ENCODE results near the gene TSPAN9.

The TSPAN9 gene

GRCh38 chr12:3185260-3185870 lies 108.2 kb downstream of the TSPAN9 start:
- no peaks in the 10 kb centered on the region for H3K27me3 ChIP-seq (ENCODE audit: control insufficient read depth, insufficient read depth, low read length)
- no peak overlapping the region for H3K4me3 ChIP-seq (ENCODE audit: low read depth, low read length)
- no peak overlapping the region for H3K9ac ChIP-seq (ENCODE audit: low read depth, low read length)
- no peaks in the 10 kb centered on the region for H3K4me1 ChIP-seq (ENCODE audit: control insufficient read depth, insufficient read depth, low read length)
- no peaks in the 10 kb centered on the region for H3K9me3 ChIP-seq (ENCODE audit: control insufficient read depth, insufficient read depth, low read length)
- peaks cover 2% of the 10 kb centered on the region for H3K36me3 ChIP-seq (ENCODE audit: control insufficient read depth, insufficient read depth, low read length)

GRCh38 chr12:3186546-3187215 lies 109.5 kb downstream of the TSPAN9 start:
- Histone ChIP-seq H3K27me3 (ENCODE audit: control insufficient read depth, insufficient read depth, low read length) (no peaks in the 10 kb centered on the region), H3K9ac (ENCODE audit: low read depth, low read length) (no peak overlapping the region), H3K4me3 (ENCODE audit: low read depth, low read length) (no peak overlapping the region), H3K9me3 (ENCODE audit: control insufficient read depth, insufficient read depth, low read length) (no peaks in the 10 kb centered on the region), H3K36me3 (ENCODE audit: control insufficient read depth, insufficient read depth, low read length) (peaks cover 2% of the 10 kb centered on the region), H3K4me1 (ENCODE audit: control insufficient read depth, insufficient read depth, low read length) (no peaks in the 10 kb centered on the region)

- Histone ChIP-seq H3K27me3 (ENCODE audit: control insufficient read depth, insufficient read depth, low read length) (no peaks in the 10 kb centered on the region), H3K9me3 (ENCODE audit: control insufficient read depth, insufficient read depth, low read length) (no peaks in the 10 kb centered on the region), H3K36me3 (ENCODE audit: control insufficient read depth, insufficient read depth, low read length) (no peaks in the 10 kb centered on the region), H3K4me1 (ENCODE audit: control insufficient read depth, insufficient read depth, low read length) (no peaks in the 10 kb centered on the region), H3K4me3 (ENCODE audit: low read depth, low read length) (no peak overlapping the region), H3K9ac (ENCODE audit: low read depth, low read length) (no peak overlapping the region)
These were observed 110.9 kb downstream of the TSPAN9 start for GRCh38 chr12:3187846-3188770.

- no peak overlapping the region for H3K9ac ChIP-seq (ENCODE audit: low read depth, low read length)
- H3K4me3 ChIP-seq (ENCODE audit: low read depth, low read length) = no peak overlapping the region
- H3K4me1 ChIP-seq (ENCODE audit: control insufficient read depth, insufficient read depth, low read length) = no peaks in the 10 kb centered on the region
- no peaks in the 10 kb centered on the region for H3K27me3 ChIP-seq (ENCODE audit: control insufficient read depth, insufficient read depth, low read length)
- H3K36me3 ChIP-seq (ENCODE audit: control insufficient read depth, insufficient read depth, low read length) = no peaks in the 10 kb centered on the region
- H3K9me3 ChIP-seq (ENCODE audit: control insufficient read depth, insufficient read depth, low read length) = no peaks in the 10 kb centered on the region
These were observed 112.1 kb downstream of the TSPAN9 start for GRCh38 chr12:3189282-3189681.

GRCh38 chr12:3190101-3190500 lies 112.9 kb downstream of the TSPAN9 start:
- Histone ChIP-seq H3K9me3 (ENCODE audit: control insufficient read depth, insufficient read depth, low read length) (no peaks in the 10 kb centered on the region), H3K4me3 (ENCODE audit: low read depth, low read length) (no peak overlapping the region), H3K4me1 (ENCODE audit: control insufficient read depth, insufficient read depth, low read length) (no peaks in the 10 kb centered on the region), H3K27me3 (ENCODE audit: control insufficient read depth, insufficient read depth, low read length) (no peaks in the 10 kb centered on the region), H3K36me3 (ENCODE audit: control insufficient read depth, insufficient read depth, low read length) (no peaks in the 10 kb centered on the region), H3K9ac (ENCODE audit: low read depth, low read length) (no peak overlapping the region)

- no peaks in the 10 kb centered on the region for H3K4me1 ChIP-seq (ENCODE audit: control insufficient read depth, insufficient read depth, low read length)
- H3K9me3 ChIP-seq (ENCODE audit: control insufficient read depth, insufficient read depth, low read length) = no peaks in the 10 kb centered on the region
- H3K36me3 ChIP-seq (ENCODE audit: control insufficient read depth, insufficient read depth, low read length) = no peaks in the 10 kb centered on the region
- no peak overlapping the region for H3K9ac ChIP-seq (ENCODE audit: low read depth, low read length)
- H3K4me3 ChIP-seq (ENCODE audit: low read depth, low read length) = no peak overlapping the region
- H3K27me3 ChIP-seq (ENCODE audit: control insufficient read depth, insufficient read depth, low read length) = no peaks in the 10 kb centered on the region
These were observed 114.3 kb downstream of the TSPAN9 start for GRCh38 chr12:3191450-3191849.

GRCh38 chr12:3192221-3192620 lies 115.0 kb downstream of the TSPAN9 start:
- no peaks in the 10 kb centered on the region for H3K36me3 ChIP-seq (ENCODE audit: control insufficient read depth, insufficient read depth, low read length)
- no peaks in the 10 kb centered on the region for H3K4me1 ChIP-seq (ENCODE audit: control insufficient read depth, insufficient read depth, low read length)
- H3K4me3 ChIP-seq (ENCODE audit: low read depth, low read length) = no peak overlapping the region
- H3K27me3 ChIP-seq (ENCODE audit: control insufficient read depth, insufficient read depth, low read length) = no peaks in the 10 kb centered on the region
- H3K9me3 ChIP-seq (ENCODE audit: control insufficient read depth, insufficient read depth, low read length) = no peaks in the 10 kb centered on the region
- H3K9ac ChIP-seq (ENCODE audit: low read depth, low read length) = no peak overlapping the region

GRCh38 chr12:3193131-3193530 lies 116.0 kb downstream of the TSPAN9 start:
- no peaks in the 10 kb centered on the region for H3K27me3 ChIP-seq (ENCODE audit: control insufficient read depth, insufficient read depth, low read length)
- H3K4me1 ChIP-seq (ENCODE audit: control insufficient read depth, insufficient read depth, low read length) = no peaks in the 10 kb centered on the region
- no peak overlapping the region for H3K9ac ChIP-seq (ENCODE audit: low read depth, low read length)
- H3K36me3 ChIP-seq (ENCODE audit: control insufficient read depth, insufficient read depth, low read length) = no peaks in the 10 kb centered on the region
- no peaks in the 10 kb centered on the region for H3K9me3 ChIP-seq (ENCODE audit: control insufficient read depth, insufficient read depth, low read length)
- H3K4me3 ChIP-seq (ENCODE audit: low read depth, low read length) = no peak overlapping the region

GRCh38 chr12:3193755-3194154 lies 116.6 kb downstream of the TSPAN9 start:
- no peaks in the 10 kb centered on the region for H3K36me3 ChIP-seq (ENCODE audit: control insufficient read depth, insufficient read depth, low read length)
- H3K9me3 ChIP-seq (ENCODE audit: control insufficient read depth, insufficient read depth, low read length) = no peaks in the 10 kb centered on the region
- no peak overlapping the region for H3K4me3 ChIP-seq (ENCODE audit: low read depth, low read length)
- no peak overlapping the region for H3K9ac ChIP-seq (ENCODE audit: low read depth, low read length)
- H3K4me1 ChIP-seq (ENCODE audit: control insufficient read depth, insufficient read depth, low read length) = no peaks in the 10 kb centered on the region
- H3K27me3 ChIP-seq (ENCODE audit: control insufficient read depth, insufficient read depth, low read length) = peaks cover 2% of the 10 kb centered on the region

- Histone ChIP-seq H3K27me3 (ENCODE audit: control insufficient read depth, insufficient read depth, low read length) (peaks cover 8% of the 10 kb centered on the region), H3K36me3 (ENCODE audit: control insufficient read depth, insufficient read depth, low read length) (no peaks in the 10 kb centered on the region)
These were observed 118.2 kb downstream of the TSPAN9 start for GRCh38 chr12:3195337-3195736.

GRCh38 chr12:3195859-3196483 lies 118.8 kb downstream of the TSPAN9 start:
- H3K4me1 ChIP-seq (ENCODE audit: control insufficient read depth, insufficient read depth, low read length) = peaks cover 3% of the 10 kb centered on the region
- H3K27me3 ChIP-seq (ENCODE audit: control insufficient read depth, insufficient read depth, low read length) = peaks cover 10% of the 10 kb centered on the region
- H3K9ac ChIP-seq (ENCODE audit: low read depth, low read length) = no peak overlapping the region
- no peak overlapping the region for H3K4me3 ChIP-seq (ENCODE audit: low read depth, low read length)
- H3K9me3 ChIP-seq (ENCODE audit: control insufficient read depth, insufficient read depth, low read length) = no peaks in the 10 kb centered on the region
- H3K36me3 ChIP-seq (ENCODE audit: control insufficient read depth, insufficient read depth, low read length) = no peaks in the 10 kb centered on the region

More at GRCh38 chr12:3195337-3195736, 118.2 kb downstream of the TSPAN9 start:
- Histone ChIP-seq H3K9ac (ENCODE audit: low read depth, low read length) (no peak overlapping the region), H3K9me3 (ENCODE audit: control insufficient read depth, insufficient read depth, low read length) (no peaks in the 10 kb centered on the region), H3K4me1 (ENCODE audit: control insufficient read depth, insufficient read depth, low read length) (peaks cover 3% of the 10 kb centered on the region), H3K4me3 (ENCODE audit: low read depth, low read length) (no peak overlapping the region)

Data from iPS-15b (cell line).